Fibroblast of lung (primary cell): ENCODE results near the gene APBB1. TPM values are rescaled to one million over a fixed set of nuclear protein-coding genes. Genes with fewer than 3 reads are reported as not detected.

Experiments
- DNase-seq, 2 donors: peaks; one replicate each; pipeline versions ENCODE4 v3.0.0 to v3.0.0-alpha.2; 2010; ENCODE audit warnings: low read depth in 2 of 2
- H2AFZ ChIP-seq: 2 replicates; pipeline ENCODE4 v1.5.1; 2012; ENCODE audit warnings: low read length, control low read depth, inconsistent platforms
- H3K27ac ChIP-seq: 2 replicates; pipeline ENCODE4 v1.5.1; 2011; ENCODE audit warnings: low read length, control low read depth; ENCODE audit not compliant: insufficient read depth
- H3K27me3 ChIP-seq: 2 replicates; pipeline ENCODE4 v1.5.1; 2011; ENCODE audit warnings: mild to moderate bottlenecking, low read length; ENCODE audit not compliant: control insufficient read depth, insufficient read depth
- H3K36me3 ChIP-seq: 2 replicates; pipeline ENCODE4 v1.5.1; 2011; ENCODE audit warnings: low read length; ENCODE audit not compliant: control insufficient read depth, insufficient read depth
- H3K4me1 ChIP-seq: 2 replicates; pipeline ENCODE4 v1.5.1; 2011; ENCODE audit warnings: low read length; ENCODE audit not compliant: control insufficient read depth, insufficient read depth; ENCODE audit errors: extremely low read depth
- H3K4me2 ChIP-seq: 2 replicates; pipeline ENCODE4 v1.5.1; 2011; ENCODE audit warnings: low read length, control low read depth; ENCODE audit not compliant: insufficient read depth; ENCODE audit errors: extremely low read depth
- H3K4me3 ChIP-seq, 4 experiments: fragments of 200-600 bp in 1 of 4; sonication (generic) in 1 of 4; replicated peaks in 1 of 4; 2 replicates each; pipeline ENCODE4 v1.5.1; 2011 to 2016; ENCODE audit warnings: low read length in 4 of 4, low read depth in 3 of 4, mild to moderate bottlenecking in 3 of 4, control low read depth in 2 of 4, inconsistent platforms in 1 of 4, mixed read lengths in 1 of 4; ENCODE audit not compliant: insufficient read depth in 1 of 4; ENCODE audit errors: control extremely low read depth in 1 of 4
- H3K79me2 ChIP-seq: 2 replicates; pipeline ENCODE4 v1.5.1; 2012; ENCODE audit warnings: mild to moderate bottlenecking, low read length, inconsistent platforms; ENCODE audit not compliant: control insufficient read depth, insufficient read depth
- H3K9ac ChIP-seq: 2 replicates; pipeline ENCODE4 v1.5.1; 2011; ENCODE audit warnings: mild to moderate bottlenecking, low read length, control low read depth; ENCODE audit not compliant: insufficient read depth
- H3K9me3 ChIP-seq: 2 replicates; pipeline ENCODE4 v1.5.1; 2012; ENCODE audit warnings: low read depth, low read length; ENCODE audit not compliant: control insufficient read depth, insufficient read depth
- H4K20me1 ChIP-seq: 2 replicates; pipeline ENCODE4 v1.5.1; 2011; ENCODE audit warnings: low read length; ENCODE audit not compliant: control insufficient read depth, insufficient read depth; ENCODE audit errors: extremely low read depth
- EZH2 ChIP-seq: IDR thresholded peaks from 2 replicates; pipeline ENCODE4 v1.5.1; 2012; ENCODE audit warnings: low read length, control low read depth, mild to moderate bottlenecking; ENCODE audit errors: missing control alignments
- polyA plus RNA-seq, 2 donors: library from polyadenylated mRNA; depleted of rRNA in 1 of 2; stranded (reverse) in 1 of 2; unstranded in 1 of 2; fragments of >200 nt; gene quantifications; 2 replicates each; pipeline ENCODE4 v1.2.1, GENCODE V29; 2011 to 2012; ENCODE audit warnings: missing spikeins in 1 of 2
- total RNA-seq: library from RNA; depleted of rRNA; stranded (reverse); fragments of >200 nt; gene quantifications from 2 replicates; pipeline ENCODE4 v1.2.1, GENCODE V29; 2014
- TF ChIP-seq, protein P1 (sequence below), 2 donors: IDR thresholded peaks in 1 of 2; conservative IDR thresholded peaks in 1 of 2; 1 replicate in 1 of 2; 2 replicates in 1 of 2; pipeline ENCODE4 v1.5.1; 2011 to 2012; ENCODE audit warnings: low read length in 2 of 2, control low read depth in 1 of 2, inconsistent platforms in 1 of 2, low read depth in 1 of 2, mild to moderate bottlenecking in 1 of 2

Gene APBB1
- total and polyA plus RNA-seq, 2 donors (not counting 1 experiment from before 2014, with no cell fraction given) = 33.5 to 73.7 TPM

DNA sequence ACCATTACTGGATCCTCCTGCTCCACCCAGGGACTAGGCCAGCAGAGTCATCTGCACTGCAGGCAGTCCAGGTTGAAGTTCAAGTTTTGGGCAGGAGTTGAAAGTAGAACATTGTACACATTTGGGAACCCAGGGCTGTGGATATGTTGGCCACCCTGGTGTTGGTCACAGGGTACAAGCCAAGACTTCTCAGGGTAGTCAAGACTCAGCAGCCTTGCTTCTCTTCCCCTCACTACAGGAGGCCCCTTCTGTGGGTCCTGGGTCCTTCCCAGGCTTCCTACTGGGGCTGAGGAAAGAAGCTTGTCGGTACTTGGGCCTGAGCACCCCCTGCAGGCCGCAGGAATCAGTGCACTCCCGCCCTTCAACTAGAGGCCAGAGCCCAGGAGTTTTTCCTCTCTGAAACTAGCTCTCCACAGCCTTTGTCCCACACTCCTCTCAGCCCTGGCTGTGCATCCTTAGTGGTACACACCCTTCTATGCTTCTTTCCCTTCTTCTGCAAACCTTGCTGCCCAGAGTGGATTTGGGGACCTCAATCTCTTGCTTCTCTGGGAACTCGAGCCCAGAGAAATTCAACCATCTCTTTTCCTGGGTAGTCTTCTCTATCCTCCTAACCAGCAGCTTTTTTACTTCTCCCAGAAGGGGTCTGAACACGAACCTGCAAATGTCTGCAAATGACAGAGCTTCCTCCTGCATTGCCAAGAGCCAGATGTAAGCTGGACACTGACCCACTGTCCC is 24.5 kb upstream of the APBB1 start:
- no peaks in the 10 kb centered on the region for H3K9me3 ChIP-seq
- peak; percentile 45 to 61 for DNase-seq
- no peaks in the 10 kb centered on the region for H3K79me2 ChIP-seq
- TF ChIP-seq EZH2 = no peak
- TF ChIP-seq, protein P1, sequence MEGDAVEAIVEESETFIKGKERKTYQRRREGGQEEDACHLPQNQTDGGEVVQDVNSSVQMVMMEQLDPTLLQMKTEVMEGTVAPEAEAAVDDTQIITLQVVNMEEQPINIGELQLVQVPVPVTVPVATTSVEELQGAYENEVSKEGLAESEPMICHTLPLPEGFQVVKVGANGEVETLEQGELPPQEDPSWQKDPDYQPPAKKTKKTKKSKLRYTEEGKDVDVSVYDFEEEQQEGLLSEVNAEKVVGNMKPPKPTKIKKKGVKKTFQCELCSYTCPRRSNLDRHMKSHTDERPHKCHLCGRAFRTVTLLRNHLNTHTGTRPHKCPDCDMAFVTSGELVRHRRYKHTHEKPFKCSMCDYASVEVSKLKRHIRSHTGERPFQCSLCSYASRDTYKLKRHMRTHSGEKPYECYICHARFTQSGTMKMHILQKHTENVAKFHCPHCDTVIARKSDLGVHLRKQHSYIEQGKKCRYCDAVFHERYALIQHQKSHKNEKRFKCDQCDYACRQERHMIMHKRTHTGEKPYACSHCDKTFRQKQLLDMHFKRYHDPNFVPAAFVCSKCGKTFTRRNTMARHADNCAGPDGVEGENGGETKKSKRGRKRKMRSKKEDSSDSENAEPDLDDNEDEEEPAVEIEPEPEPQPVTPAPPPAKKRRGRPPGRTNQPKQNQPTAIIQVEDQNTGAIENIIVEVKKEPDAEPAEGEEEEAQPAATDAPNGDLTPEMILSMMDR (conservative IDR thresholded peaks at IDR 0.05 in 1 of 2, IDR thresholded peaks at IDR 0.05 in 1 of 2; ENCODE audit: low read depth in 1 of 2, low read length in 2 of 2) = peak; percentile 76 to 92
- H3K4me2 ChIP-seq = no peak overlapping the region
- no peaks in the 10 kb centered on the region for H3K4me1 ChIP-seq
- H3K27me3 ChIP-seq = no peaks in the 10 kb centered on the region
- no peaks in the 10 kb centered on the region for H3K36me3 ChIP-seq
- no peak overlapping the region for H3K27ac ChIP-seq
- no peak overlapping the region for H2AFZ ChIP-seq
- H3K9ac ChIP-seq = no peak overlapping the region
- H4K20me1 ChIP-seq = no peaks in the 10 kb centered on the region
- no peak overlapping the region for H3K4me3 ChIP-seq

GRCh38 chr11:6442441-6442840 is 23.5 kb upstream of the APBB1 start:
- H4K20me1 ChIP-seq = no peaks in the 10 kb centered on the region
- H3K27me3 ChIP-seq = no peaks in the 10 kb centered on the region
- H3K4me3 ChIP-seq = no peak overlapping the region
- no peak overlapping the region for H3K27ac ChIP-seq
- H3K79me2 ChIP-seq = no peaks in the 10 kb centered on the region
- H3K36me3 ChIP-seq = no peaks in the 10 kb centered on the region
- no peak for TF ChIP-seq EZH2
- TF ChIP-seq, protein P1 (conservative IDR thresholded peaks at IDR 0.05 in 1 of 2, IDR thresholded peaks at IDR 0.05 in 1 of 2; ENCODE audit: low read depth in 1 of 2, low read length in 2 of 2) = no peak
- no peak for DNase-seq
- H3K4me2 ChIP-seq = no peak overlapping the region
- H3K9me3 ChIP-seq = no peaks in the 10 kb centered on the region
- H2AFZ ChIP-seq = no peak overlapping the region
- H3K4me1 ChIP-seq = no peaks in the 10 kb centered on the region
- H3K9ac ChIP-seq = no peak overlapping the region

GRCh38 chr11:6440906-6441358 is 22.0 kb upstream of the APBB1 start, which contains the start of gene HPX:
TSS of gene HPX (minus strand) at chr11:6440987. CDS start at chr11:6440963, 24 bp downstream.
- no peaks in the 10 kb centered on the region for H3K79me2 ChIP-seq
- TF ChIP-seq, protein P1 (conservative IDR thresholded peaks at IDR 0.05 in 1 of 2, IDR thresholded peaks at IDR 0.05 in 1 of 2; ENCODE audit: low read depth in 1 of 2, low read length in 2 of 2) = no peak
- H4K20me1 ChIP-seq = no peaks in the 10 kb centered on the region
- no peaks in the 10 kb centered on the region for H3K27me3 ChIP-seq
- no peak within 1 kb of the TSS for H3K4me2 ChIP-seq
- DNase-seq = no peak
- H3K4me3 ChIP-seq = no peak within 1 kb of the TSS
- H2AFZ ChIP-seq = no peak within 1 kb of the TSS
- no peaks in the 10 kb centered on the region for H3K9me3 ChIP-seq
- H3K9ac ChIP-seq = no peak within 1 kb of the TSS
- H3K27ac ChIP-seq = no peak within 1 kb of the TSS
- no peaks in the 10 kb centered on the region for H3K36me3 ChIP-seq
- no peaks in the 10 kb centered on the region for H3K4me1 ChIP-seq
